Mucosa of descending colon (tissue), 3 donors: ENCODE data around the gene MRPL40. TPM values are rescaled to one million over a fixed set of nuclear protein-coding genes. Genes with fewer than 3 reads are reported as not detected.
"Not testable (repeated sequence)": the region's sequence is repeated elsewhere in the genome, so short reads cannot be mapped to it uniquely, and the experiment has no call there.

ENCODE experiments used
- ATAC-seq: fragments of 200-7000 bp; cut with Tn5 transposase; one replicate; pipeline ENCODE4 v1.9.1; 2020; ENCODE audit warnings: mild to moderate bottlenecking, moderate library complexity
- DNase-seq, 3 donors: peaks; one replicate each; pipeline ENCODE4 v3.0.0-alpha.2; 2020
- H3K36me3 ChIP-seq: fragments of 200-600 bp; one replicate; pipeline ENCODE4 v1.8.0; 2021; ENCODE audit warnings: low read depth, mild to moderate bottlenecking
- H3K4me1 ChIP-seq: fragments of 200-600 bp; one replicate; pipeline ENCODE4 v1.8.0; 2021; ENCODE audit warnings: low read depth, mild to moderate bottlenecking
- H3K4me3 ChIP-seq: fragments of 200-600 bp; one replicate; pipeline ENCODE4 v1.8.0; 2021; ENCODE audit warnings: mild to moderate bottlenecking
- H3K9me3 ChIP-seq: fragments of 200-600 bp; one replicate; pipeline ENCODE4 v1.8.0; 2021; ENCODE audit warnings: mild to moderate bottlenecking
- CTCF ChIP-seq: fragments of 200-600 bp; IDR thresholded peaks from one replicate; pipeline ENCODE4 v1.8.0; 2022; ENCODE audit warnings: antibody characterized with exemption, mild to moderate bottlenecking
- intact Hi-C, 2 donors: fragments of 100-400 bp; cut with DNase I in 1 of 2; cut with micrococcal nuclease in 1 of 2; formaldehyde crosslinking; loops; one replicate each; pipeline versions ENCODE4 v1.11.0 to v1.11.1; 2022; cut with DNase I, micrococcal nuclease
- total RNA-seq, 3 donors: library from RNA; stranded (reverse); fragmentation: NEBNext Ultra II Directional in 2 of 3; extraction: Animal tissue kit (Norgen Biotek cat#: 25700) in 2 of 3; gene quantifications; one replicate each; pipeline versions ENCODE4 v1.2.1 to v1.2.4, GENCODE V29; 2021 to 2023
- donor health status: DM: no; HTN: no; CAD: no; lungs with moderate emphysema.
- donor health status: DM: no; HTN: no; CAD: no.
- donor health status: DM: no; HTN: yes; CAD: no.

MRPL40 gene
- total RNA-seq, 3 donors from 2014 or later = 15.2 to 21.7 (median 19.0) TPM

GRCh38 chr22:19443544-19444211 is 11.3 kb downstream of the MRPL40 start:
- peaks cover 16% of the 10 kb centered on the region for H3K4me1 ChIP-seq
- no peak overlapping the region for H3K4me3 ChIP-seq
- no peak for DNase-seq
- no peak for ATAC-seq
- H3K9me3 ChIP-seq = no peaks in the 10 kb centered on the region
- no peaks in the 10 kb centered on the region for H3K36me3 ChIP-seq
- intact Hi-C loops = no loop called here
- TF ChIP-seq CTCF = no peak

GRCh38 chr22:19445279-19445982 is 13.1 kb downstream of the MRPL40 start:
- peaks cover 19% of the 10 kb centered on the region for H3K4me1 ChIP-seq
- H3K4me3 ChIP-seq = not testable (repeated sequence)

GRCh38 chr22:19446603-19447329 is 14.4 kb downstream of the MRPL40 start:
- intact Hi-C loops = no loop called here
- Histone ChIP-seq H3K9me3 (no peaks in the 10 kb centered on the region), H3K36me3 (no peaks in the 10 kb centered on the region), H3K4me3 (peak overlapping the region; percentile 93), H3K4me1 (peaks cover 19% of the 10 kb centered on the region)
- ATAC-seq (peak; percentile 17), DNase-seq (no peak)
- no peak for TF ChIP-seq CTCF

More at GRCh38 chr22:19445279-19445982, 13.1 kb downstream of the MRPL40 start:
- H3K9me3 ChIP-seq, intact Hi-C loops, ATAC-seq, DNase-seq, H3K36me3 ChIP-seq: not testable (repeated sequence)

- Histone ChIP-seq H3K9me3 (no peaks in the 10 kb centered on the region), H3K4me3 (peak within 1 kb of the TSS; percentile 93), H3K36me3 (no peaks in the 10 kb centered on the region), H3K4me1 (peaks cover 19% of the 10 kb centered on the region)
- peak; percentile 91 to 92 (median 91) for DNase-seq
- TF ChIP-seq CTCF = no peak
- ATAC-seq = peak; percentile 94
- intact Hi-C loops = no loop called here
Observed at GRCh38 chr22:19447330-19448075, 15.2 kb downstream of the MRPL40 start, which contains the start of gene C22orf39. Gene C22orf39, minus strand, starts transcription at chr22:19447711. Its CDS starts 23 bp downstream, at chr22:19447688.

GRCh38 chr22:19448076-19448607 is 15.8 kb downstream of the MRPL40 start:
- H3K4me1 ChIP-seq = peaks cover 19% of the 10 kb centered on the region
- intact Hi-C loops = no loop called here

More at GRCh38 chr22:19448076-19448607, 15.8 kb downstream of the MRPL40 start:
- no peaks in the 10 kb centered on the region for H3K36me3 ChIP-seq
- no peak for TF ChIP-seq CTCF
- DNase-seq = peak in 2 of 3 donors; percentile 53 to 57
- ATAC-seq = peak; percentile 60
- peak overlapping the region; percentile 93 for H3K4me3 ChIP-seq
- H3K9me3 ChIP-seq = no peaks in the 10 kb centered on the region
